ENCODE results near the gene ULK3.
A peak's percentile ranks its signal among the peaks of the same experiment; 100 is the strongest.

The ULK3 gene

DNA sequence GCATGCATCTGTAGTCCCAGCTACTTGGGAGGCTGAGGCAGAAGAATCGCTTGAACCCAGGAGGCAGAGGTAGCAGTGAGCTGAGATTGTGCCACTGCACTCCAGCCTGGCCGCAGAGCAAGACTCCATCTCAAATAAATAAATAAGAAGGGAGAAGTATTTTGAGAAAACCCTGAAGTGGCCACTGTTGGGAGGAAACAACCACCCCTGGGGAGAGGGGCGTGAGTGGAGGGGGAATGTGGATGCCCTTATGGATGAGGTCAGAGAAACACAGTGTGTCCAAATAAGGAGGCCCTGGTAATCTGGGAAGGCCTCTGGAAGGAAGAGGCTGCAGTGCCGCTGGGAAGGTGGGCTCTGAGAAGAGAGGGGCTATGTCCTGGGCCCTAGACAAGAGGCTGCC is 20.7 kb downstream of the ULK3 start:
- DNase-seq (ENCODE audit: low read depth in 2 of 2), result no peak

DNA sequence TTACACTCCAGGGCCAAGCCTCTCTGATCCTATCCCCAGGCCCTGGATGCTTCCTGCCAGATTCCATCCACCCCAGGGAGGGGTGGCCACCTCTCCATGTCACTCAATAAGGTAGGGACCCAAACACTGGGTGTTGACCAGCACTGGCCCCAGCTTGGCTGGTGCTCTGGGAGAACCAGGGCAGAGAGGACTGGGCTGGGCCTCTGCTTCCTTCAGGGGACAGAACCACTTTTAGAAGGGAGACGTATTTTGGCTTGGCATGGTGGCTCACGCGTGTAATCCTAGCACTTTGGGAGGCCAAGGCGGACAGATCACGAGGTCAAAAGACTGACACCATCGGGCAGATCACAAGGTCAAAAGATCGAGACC is 21.2 kb downstream of the ULK3 start:
- no peak for DNase-seq (ENCODE audit: low read depth in 2 of 2)

DNA sequence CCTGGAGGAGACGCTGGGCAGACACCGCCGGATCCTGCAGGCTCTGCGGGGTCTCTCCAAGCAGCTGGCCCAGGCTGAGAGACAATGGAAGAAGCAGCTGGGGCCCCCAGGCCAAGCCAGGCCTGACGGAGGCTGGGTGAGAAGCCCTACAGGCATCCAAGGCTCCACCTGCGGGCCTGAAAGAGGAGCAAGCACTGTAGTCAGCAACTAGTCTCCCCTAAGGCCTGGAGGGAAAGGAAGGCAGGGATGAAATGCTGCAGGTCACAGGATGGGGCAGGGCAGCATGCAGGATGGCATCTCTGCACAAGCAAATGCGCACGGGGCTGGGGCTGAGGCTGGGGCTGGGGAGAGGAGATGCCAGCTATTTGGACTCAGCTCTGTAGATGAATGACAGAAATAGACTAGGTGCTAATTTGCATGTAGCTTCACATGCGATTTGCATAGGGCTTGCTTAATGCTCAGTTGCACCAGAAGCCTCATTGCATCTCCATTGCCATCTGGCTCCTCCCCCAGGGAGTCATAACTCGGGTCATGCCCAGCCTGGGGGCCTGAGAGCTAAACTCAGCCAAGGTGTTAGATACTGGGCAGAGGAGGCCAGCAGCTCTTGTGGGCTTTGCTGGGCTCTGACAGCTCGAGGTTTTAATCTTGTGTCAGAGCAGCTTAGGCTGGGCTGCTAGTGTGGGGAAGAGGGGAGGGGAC is 21.7 kb downstream of the ULK3 start:
- DNase-seq (ENCODE audit: low read depth in 2 of 2), result no peak

DNA sequence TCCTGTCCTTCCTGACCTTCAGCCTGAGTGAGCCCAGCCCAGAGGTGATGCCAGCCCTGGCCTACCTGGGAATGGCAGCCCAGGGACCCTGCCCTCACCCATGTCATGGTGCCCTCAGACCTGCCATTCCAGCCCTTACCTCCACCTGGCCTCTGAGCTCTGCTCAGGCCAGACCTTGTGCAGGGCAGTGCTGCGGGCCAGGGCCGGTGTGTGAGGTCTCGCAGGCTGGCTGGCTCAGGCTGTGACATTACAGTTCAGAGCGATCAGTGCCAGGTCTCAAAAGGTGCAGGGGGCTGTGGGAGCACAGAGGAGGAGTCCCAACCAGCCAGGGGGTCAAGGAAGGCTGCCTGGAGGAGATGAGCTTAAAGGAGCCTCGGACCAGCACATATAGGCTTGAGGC is 22.9 kb downstream of the ULK3 start:
- DNase-seq (ENCODE audit: low read depth in 2 of 2), result no peak

DNA sequence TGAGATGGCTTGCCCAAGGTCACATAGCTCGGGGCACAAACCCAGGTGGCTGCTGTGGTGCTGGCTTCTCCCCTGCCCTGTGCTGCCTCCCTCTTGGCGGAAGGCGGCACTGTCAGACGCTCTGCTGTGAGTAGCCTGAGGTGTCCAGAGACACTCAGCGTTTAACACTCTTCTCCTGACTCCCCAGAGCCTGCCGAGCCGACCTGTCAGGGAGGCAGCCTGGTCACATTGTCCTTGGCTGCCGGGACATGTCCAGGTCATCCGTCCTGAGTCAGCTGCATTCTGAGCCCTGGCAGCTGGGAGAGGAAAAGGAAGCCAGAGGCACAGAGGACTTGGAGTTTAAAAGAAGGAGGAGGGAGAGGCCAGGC is 25.6 kb downstream of the ULK3 start:
- no peak for DNase-seq (ENCODE audit: low read depth in 2 of 2)

DNA sequence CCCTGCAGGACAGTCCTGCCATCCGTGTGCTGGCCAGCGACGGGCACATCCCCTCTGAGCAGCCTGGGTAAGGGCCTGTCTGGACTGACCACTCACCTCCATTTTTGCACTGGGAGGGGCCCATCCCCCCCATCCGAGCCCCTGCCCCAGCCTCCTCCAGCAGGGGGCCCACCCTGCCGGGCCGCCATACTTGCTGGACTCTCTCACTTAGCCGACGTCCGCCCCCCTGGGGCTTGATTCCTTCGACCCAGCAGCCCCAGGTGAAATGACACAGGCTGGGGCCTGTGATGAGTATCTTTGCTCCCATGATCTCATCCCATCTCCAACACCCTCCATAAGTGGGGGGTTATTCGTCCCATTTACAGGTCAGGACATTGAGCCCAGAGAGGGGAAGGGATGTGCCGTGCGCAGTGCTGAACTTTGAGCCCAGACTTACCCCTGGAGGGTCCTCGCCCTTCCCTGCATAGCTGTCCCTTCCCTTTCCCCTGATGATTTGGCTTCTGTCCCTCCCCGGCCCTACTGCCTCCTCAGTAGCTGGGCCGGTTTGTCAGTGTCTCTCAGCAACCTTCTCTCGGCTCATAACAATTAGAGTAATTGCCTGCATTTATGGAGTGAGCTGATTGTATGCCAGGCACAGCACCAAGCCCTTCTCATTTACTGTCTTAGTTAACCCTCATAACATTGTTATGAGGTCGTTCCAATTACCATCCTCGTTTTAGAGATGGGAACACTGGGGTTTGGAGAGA is 26.2 kb downstream of the ULK3 start:
- no peak for DNase-seq (ENCODE audit: low read depth in 2 of 2)

DNA sequence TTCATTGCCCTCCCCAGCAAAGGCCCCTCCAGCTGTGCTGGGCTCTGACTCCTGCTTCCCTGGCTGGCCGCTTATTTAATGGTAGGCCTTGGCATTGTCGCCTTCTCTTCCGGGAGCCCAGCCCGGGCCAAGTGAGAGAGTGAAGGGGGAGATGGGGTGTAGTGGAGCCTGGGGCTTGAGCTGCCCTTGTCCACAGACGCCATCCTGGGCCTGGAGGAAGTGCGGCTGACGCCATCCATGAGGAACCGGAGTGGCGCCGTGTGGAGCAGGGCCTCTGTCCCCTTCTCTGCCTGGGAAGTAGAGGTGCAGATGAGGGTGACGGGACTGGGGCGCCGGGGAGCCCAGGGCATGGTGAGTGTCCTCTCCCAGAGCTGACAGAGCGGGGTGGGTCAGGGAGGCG is 27.0 kb downstream of the ULK3 start:
- no peak for DNase-seq (ENCODE audit: low read depth in 2 of 2)

DNA sequence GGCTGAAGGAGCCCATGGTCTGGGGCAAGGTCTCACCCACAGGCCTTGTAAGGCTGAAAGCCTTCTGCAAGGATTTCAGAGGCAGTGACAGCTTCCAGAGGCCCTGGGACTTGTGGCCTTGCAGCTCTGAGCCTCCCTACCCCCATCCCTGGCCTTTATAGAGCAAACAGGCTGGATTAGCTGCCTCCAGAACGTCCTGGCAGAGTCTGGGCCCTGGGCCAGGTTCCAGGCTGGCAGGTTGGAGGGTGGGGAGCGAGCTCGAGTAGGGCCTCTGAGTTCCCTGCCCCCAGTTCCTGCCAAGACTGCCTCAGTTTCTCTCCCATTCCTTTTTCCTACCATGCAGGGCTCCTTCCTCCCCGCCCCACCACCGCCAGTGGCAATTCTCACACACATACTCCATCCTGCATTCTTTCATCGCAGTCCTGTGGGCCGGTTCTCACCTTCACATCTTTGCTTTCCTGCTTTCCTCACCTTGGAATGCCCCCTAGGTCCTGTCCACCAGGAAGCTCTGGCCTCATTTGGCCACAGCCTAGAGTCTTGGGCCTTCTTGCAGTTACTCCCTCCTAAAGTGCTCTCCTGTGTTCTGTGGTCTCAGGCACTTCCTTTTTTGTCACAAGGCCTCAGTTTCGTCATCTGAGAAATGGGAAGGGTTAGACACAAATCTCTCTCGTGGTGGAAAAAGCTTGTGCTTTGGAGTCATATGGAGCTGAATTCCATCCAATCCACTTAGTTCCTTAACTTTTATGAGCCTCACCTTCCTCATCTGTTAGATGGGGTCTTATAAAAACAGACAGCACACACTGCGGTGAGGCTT is 27.6 kb downstream of the ULK3 start:
- no peak for DNase-seq (ENCODE audit: low read depth in 2 of 2)

DNA sequence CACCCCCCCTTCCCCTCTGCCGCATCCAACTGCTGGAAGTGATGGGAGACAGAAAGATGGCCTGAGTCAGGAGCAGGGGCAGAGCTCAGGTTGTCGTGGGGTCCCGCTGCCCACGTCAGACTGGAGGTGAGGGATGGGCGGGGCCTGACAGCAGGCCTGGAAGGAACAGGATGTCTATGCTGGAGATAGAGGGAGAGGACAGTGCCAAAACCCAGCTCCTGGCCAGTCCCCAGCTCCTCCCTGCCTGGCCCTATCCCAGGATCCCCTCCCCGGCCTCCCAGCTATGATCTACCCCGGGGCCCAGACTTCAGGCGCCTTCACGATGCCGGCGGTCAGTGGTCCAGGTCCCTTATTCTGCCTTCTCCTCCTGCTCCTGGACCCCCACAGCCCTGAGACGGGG is 30.4 kb downstream of the ULK3 start, which contains the start of gene LMAN1L:
TSS of gene LMAN1L (plus strand) at position 303 of the 400 bp plus-strand sequence. CDS start at position 323, 20 bp downstream.
- DNase-seq (ENCODE audit: low read depth in 2 of 2), result no peak

DNA sequence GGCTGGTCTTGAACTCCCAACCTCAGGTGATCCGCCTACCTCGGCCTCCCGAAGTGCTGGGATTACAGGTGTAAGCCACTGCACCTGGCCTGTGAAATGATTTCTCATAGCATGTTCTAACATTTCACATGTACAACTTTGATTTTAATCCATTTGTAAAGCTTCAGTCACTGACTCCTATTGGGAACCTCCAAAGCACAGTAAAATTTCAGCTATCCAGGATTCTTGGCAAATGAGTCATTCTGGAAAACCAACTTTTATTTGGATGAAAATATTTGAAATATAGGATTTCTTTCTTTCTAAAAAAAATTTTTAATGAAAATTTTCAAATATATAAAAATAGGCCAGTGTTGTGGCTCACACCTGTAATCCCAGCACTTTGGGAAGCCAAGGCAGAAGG is 33.0 kb downstream of the ULK3 start:
- DNase-seq (ENCODE audit: low read depth in 2 of 2), result no peak

DNA sequence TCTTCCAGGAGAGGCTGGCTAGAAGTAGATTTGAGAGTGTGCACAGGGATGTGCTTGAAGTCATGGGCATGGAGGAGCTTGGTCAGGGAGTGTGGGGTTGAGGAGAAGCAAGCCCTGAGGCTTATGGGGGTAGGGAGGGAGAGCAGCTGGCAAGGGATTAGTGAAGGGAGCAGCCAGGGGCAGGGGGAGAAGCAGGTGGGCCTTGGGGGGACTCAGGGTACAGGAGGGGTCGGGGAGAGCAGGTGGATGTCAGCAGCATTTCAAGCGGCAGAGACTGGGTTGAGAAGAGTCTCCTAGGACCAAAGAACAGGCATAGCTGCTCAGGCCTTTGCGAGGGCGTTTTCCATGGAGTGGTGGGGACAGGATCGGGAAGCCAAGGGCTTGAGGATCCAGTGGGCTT is 33.7 kb downstream of the ULK3 start:
- no peak for DNase-seq (ENCODE audit: low read depth in 2 of 2)

DNA sequence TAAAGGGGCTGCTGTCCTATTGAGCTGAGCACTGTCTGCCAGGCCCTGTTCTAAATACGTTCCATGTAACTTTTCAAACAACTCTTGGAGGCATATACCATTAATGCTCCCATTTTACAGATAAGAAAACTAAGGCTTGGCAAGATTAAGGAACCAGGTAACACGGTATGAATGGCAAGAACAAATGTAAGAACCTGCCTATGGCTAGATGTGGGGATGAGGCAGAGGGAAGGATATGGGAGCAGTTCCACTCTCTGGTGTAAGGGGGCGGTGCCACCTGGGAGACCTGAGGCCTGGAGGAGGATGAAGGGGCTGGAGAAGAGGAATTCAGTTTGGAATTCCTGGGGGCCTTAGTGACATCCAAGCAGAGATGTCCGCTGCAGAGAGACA is 34.1 kb downstream of the ULK3 start:
- no peak for DNase-seq (ENCODE audit: low read depth in 2 of 2)

DNA sequence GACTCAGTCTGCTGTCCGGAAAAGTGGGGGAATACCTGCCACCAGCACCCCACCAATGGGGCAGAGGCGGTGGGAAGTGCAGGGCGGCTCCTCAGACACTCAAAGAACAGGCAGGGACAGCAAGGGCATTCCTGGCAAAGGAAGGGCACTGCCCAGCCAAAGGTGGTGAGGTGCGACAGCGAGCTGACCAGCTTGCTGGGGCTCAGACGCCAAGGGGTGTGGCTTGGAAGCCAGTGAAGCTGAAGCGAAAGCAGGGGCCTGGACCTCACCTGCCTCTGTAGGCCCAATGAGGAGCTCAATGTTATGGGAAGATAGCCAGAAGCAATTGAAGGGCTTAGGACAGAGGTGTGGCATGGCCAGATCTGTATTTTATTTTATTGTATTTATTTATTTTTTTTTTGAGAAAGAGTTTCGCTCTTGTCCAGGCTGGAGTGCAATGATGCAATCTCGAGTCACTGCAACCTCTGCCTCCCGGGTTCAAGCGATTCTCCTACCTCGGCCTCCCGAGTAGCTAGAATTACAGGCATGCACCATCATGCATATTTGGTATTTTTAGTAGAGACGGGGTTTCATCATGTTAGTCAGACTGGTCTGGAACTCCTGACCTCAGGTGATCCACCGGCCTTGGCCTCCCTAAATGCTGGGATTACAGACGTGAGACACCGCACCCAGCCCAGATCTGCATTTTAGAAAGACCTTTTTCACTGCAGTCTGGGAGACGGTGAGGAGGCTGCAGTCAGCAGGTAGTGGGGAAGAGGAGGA is 34.7 kb downstream of the ULK3 start:
- DNase-seq (ENCODE audit: low read depth in 2 of 2), result no peak

DNA sequence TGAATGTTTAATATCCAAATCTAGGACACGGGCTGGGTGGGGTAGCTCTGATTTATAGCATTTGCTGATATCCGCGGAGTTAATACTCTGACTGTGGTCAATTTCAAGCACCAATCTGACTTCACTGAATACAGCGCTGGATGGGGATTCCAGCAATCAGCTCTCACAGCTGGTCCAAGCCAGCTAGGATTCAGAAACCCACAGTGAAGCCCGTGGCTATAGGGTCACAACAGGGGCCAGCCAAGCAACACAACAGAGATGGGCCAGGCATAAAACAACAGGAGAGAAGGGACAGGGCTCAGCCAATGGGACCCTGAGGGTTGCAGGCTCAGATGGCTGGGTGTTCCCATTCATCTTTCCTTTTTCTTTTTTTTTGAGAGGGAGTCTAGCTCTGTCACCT is 35.7 kb downstream of the ULK3 start:
- no peak for DNase-seq (ENCODE audit: low read depth in 2 of 2)

DNA sequence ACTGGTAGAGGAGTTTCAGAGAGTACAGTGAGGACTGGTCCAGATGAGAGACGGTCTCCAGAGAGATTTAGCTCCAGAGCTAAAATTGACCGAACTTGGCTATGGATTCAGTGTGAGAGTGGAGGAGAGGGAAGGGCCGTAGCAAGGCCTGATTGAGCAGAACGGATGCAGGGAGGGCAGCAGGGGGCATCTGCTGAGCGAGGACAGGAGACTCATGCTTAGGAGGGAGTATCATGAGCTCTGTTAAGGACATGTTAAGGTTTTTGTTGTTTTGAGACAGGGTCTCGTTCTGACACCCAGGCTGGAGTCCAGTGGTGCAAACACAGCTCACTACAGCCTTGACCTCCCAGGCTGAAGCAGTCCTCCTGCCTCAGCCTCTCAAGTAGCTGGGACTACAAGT is 38.0 kb downstream of the ULK3 start:
- no peak for DNase-seq (ENCODE audit: low read depth in 2 of 2)

DNA sequence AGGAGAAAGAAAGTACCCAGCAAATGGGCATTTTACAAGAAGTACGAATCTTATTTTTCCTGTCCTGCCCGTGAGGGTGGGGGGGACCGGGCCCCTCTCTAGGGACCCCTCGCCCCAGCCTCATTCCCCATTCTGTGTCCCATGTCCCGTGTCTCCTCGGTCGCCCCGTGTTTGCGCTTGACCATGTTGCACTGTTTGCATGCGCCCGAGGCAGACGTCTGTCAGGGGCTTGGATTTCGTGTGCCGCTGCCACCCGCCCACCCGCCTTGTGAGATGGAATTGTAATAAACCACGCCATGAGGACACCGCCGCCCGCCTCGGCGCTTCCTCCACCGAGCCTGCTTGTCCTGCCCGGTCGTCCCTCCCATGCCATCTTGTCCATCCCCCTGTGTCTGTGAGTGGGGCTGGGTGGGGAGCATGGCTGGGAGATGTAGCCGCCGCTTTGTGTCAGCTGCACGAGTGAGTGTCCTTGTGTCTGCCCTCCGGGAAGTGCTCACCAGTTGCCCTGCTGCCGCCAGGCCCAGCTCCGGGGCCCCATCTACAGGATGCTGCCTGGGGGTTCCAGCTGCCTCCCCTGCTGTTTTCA is 40.0 kb downstream of the ULK3 start:
- no peak for DNase-seq (ENCODE audit: low read depth in 2 of 2)

DNA sequence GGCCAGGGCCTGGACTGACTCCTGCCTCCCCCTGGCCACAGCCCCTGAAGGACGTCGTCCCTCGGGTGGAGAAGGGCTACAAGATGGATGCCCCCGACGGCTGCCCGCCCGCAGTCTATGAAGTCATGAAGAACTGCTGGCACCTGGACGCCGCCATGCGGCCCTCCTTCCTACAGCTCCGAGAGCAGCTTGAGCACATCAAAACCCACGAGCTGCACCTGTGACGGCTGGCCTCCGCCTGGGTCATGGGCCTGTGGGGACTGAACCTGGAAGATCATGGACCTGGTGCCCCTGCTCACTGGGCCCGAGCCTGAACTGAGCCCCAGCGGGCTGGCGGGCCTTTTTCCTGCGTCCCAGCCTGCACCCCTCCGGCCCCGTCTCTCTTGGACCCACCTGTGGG is 40.7 kb downstream of the ULK3 start:
- no peak for DNase-seq (ENCODE audit: low read depth in 2 of 2)

DNA sequence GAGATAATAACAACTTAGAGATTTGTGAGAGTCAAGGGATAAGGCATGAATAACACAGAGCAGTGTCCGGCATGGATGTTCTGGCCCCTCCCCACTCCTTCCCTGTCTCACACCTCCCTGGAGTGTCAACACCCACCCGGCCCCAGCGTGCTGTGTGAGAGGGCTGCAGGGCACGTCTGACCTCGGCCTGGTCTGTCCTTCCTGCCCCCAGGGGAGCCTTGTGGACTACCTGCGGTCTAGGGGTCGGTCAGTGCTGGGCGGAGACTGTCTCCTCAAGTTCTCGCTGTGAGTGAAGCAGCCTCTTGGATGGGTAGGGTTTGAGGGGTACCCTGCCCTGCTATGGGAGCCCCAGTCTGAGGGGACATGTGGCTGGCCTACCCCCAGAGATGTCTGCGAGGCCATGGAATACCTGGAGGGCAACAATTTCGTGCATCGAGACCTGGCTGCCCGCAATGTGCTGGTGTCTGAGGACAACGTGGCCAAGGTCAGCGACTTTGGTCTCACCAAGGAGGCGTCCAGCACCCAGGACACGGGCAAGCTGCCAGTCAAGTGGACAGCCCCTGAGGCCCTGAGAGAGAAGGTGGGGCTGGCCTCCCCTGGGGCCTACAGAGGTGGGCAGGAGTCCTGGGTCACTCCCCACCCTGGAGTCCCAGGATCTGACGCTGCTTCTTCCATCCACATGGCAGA is 41.5 kb downstream of the ULK3 start:
- no peak for DNase-seq (ENCODE audit: low read depth in 2 of 2)

DNA sequence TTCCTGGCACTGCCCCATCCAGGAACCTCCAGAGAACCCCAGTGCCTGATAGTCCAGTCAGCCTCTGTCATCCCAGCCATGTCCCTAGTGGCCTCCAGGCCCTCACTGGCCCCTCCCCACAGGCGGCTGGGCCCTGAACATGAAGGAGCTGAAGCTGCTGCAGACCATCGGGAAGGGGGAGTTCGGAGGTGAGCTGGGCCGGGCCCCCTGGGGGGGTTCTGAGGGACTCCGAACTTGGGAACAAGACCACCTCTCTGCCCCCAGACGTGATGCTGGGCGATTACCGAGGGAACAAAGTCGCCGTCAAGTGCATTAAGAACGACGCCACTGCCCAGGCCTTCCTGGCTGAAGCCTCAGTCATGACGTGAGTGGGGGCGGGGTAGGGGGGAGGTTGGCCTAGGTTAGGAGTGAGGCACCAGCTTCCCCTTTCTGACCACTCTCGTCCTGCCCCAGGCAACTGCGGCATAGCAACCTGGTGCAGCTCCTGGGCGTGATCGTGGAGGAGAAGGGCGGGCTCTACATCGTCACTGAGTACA is 42.3 kb downstream of the ULK3 start:
- DNase-seq (ENCODE audit: low read depth in 2 of 2), result no peak

DNA sequence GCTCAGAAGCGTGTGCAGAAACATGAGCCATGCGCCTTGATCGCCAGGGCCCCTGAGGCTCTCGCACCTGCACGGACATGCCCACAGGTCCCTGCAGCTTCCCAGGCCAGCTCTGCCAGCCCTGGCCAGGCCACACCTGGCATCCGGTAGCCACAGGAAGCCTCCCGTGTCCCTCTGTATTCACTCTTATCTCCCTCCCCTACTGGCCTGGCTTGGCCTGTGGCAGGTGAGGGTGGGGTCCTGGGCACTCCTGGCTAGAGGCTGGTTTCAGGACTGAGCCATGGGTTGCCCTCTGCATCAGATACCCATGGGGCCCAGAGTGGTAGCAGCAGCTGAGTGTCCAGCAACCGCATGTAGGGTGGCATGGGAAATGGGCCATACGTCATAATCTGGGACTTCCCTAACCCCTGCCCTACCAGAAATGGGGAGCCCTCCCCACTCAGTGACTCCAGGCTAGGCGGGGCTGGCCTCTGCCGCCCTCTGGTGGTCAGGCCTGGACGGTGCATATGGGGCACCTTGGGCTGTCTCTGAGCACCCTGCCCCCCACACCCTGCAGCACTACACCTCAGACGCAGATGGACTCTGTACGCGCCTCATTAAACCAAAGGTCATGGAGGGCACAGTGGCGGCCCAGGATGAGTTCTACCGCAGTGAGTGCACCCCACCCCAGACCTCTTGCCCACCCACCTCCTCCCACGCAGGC is 42.9 kb downstream of the ULK3 start:
- peak; percentile 73 to 81 for DNase-seq (ENCODE audit: low read depth in 2 of 2)
